ENCODE measurements around the gene CCDC92B. TPM values are rescaled to one million over a fixed set of nuclear protein-coding genes. Genes with fewer than 3 reads are reported as not detected.
"Not testable (repeated sequence)": the region's sequence is repeated elsewhere in the genome, so short reads cannot be mapped to it uniquely, and the experiment has no call there.

The CCDC92B gene
- total and polyA plus RNA-seq, 5 experiments from 2014 or later = 0.16 to 0.30 TPM; not detected in 3

DNA sequence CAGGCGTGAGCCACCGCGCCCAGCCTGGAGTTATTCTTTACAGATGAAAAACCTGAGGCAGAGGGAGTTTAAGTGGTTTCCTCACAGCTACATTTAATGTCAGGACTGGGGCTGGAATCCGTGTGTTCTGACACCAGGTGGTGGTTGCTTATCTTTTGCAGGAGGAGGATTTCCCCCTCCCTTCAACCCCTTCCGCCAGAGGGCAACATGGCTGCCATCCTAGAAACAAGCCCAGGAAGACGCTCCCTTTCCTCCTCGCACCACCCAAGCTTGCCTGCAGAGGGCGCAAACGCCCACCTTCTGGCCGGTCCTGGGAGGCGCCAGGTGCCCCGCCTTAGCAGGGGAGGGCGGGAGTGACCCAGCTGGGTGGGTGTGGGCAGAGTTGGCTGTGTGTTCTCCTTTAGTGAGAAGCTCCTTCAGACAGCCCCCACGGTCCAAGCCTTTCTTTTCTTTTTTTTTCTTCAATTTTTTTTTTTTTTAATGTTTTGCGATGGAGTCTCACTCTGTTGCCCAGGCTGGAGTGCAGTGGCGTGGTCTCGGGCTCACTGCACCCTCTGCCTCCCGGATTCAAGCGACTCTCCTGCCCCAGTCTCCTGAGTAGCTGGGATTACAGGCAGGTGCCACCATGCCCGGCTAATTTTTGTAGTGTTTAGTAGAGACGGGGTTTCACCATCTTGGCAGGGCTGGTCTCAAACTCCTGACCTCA lies 36.9 kb upstream of the CCDC92B start:
- no peaks in the 10 kb centered on the region for H3K36me3 Mint-ChIP-seq
- peak overlapping the region in 5 of 10 donors; percentile 26 to 49 (median 33) for H3K4me3 Mint-ChIP-seq
- peak; percentile 80 to 95 (median 87) for DNase-seq
- H3K4me1 Mint-ChIP-seq = peaks cover under 1 to 32% (median 9%) of the 10 kb centered on the region in 4 donors
- POLR2A ChIA-PET = interaction anchor here (0.6 to 2.2 kb wide), 9 partner anchors 8 to 98 kb away, joined by 3 to 11 read pairs (median 4); no protein-coding TSS in a partner anchor
- ATAC-seq = peak; percentile 97 to 98
- no peak overlapping the region for H3K27ac Mint-ChIP-seq
- peaks cover 0 to 4% (median 1%) of the 10 kb centered on the region in 5 donors for H3K27me3 Mint-ChIP-seq
- H3K9me3 Mint-ChIP-seq = no peaks in the 10 kb centered on the region

GRCh38 chr17:2785376-2785775 lies 35.9 kb upstream of the CCDC92B start:
- POLR2A ChIA-PET = interaction anchor here (2.2 kb wide), 1 partner anchor 29 kb away, joined by 11 read pairs; no protein-coding TSS in a partner anchor
- H3K9me3 Mint-ChIP-seq, DNase-seq, H3K27me3 Mint-ChIP-seq, H3K4me3 Mint-ChIP-seq, ATAC-seq, H3K36me3 Mint-ChIP-seq, H3K27ac Mint-ChIP-seq: not testable (repeated sequence)
- H3K4me1 Mint-ChIP-seq = peaks cover 0 to 23% (median 4%) of the 10 kb centered on the region in 4 donors

GRCh38 chr17:2784864-2785263 lies 35.4 kb upstream of the CCDC92B start:
- Mint-ChIP-seq H3K27me3 (peaks cover 0 to 4% (median 1%) of the 10 kb centered on the region in 5 donors), H3K4me1 (peaks cover 0 to 18% (median 3%) of the 10 kb centered on the region in 4 donors), H3K36me3 (no peaks in the 10 kb centered on the region), H3K27ac (no peak overlapping the region), H3K9me3 (no peaks in the 10 kb centered on the region), H3K4me3 (no peak overlapping the region)
- DNase-seq (no peak), ATAC-seq (no peak)
- POLR2A ChIA-PET = interaction anchor here (2.2 kb wide), 1 partner anchor 30 kb away, joined by 11 read pairs; no protein-coding TSS in a partner anchor

DNA sequence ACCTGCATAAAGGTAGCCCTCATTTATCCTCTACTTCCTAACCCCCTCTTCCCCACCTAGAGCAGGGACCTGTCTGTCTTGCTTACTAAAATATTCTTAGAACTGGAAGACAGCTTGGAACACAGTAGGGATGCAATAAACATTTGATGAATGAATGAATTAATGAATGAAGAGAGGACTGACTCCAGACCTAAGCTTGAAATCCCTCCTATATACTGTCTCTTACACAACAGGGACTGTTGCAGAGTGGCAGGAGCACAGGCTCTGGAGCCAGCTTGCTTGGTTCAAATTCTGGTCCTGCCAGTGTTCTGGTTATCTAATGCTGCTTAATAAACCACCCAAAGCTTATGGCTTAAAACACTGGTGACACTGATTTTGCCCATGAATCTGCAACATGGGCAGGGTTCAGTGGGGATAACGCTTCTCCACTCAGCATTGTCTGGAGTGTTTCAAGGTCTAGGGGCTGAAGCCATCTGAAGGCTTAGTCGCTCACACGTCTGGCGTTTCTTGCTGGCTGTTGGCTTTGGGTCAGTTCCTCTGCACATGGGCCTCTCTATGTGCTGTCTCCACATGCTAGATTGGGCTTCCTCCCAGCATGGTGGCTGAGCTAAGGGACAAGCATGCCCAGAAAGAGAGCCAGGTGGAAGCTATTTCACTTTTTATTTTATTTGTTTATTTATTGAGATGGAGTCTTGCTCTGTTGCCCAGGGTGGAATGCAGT lies 34.0 kb upstream of the CCDC92B start:
- Mint-ChIP-seq H3K4me3 (no peak overlapping the region), H3K9me3 (no peaks in the 10 kb centered on the region)

DNA sequence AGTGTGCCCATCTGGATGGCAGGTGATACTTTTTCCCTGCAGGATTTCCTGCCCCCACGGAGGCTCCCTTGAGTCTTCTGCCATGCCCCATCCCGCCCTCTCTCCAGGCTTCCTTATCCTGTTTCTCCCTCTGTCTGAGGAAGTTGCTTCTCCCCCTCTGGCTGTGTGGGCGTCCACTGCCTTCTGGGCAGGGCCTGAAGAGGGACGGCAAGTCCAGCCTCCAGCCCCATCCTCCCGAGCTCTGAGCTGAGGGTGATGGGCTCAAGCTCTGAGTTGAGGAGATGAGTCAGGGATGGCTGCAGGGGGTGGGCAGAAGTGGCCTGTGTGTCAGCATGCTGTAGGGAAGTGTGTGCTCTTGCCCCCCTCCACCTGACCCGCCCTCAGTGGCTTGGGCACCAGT lies 32.6 kb upstream of the CCDC92B start:
- DNase-seq = no peak
- POLR2A ChIA-PET = no interaction called here
- ATAC-seq = no peak
- Mint-ChIP-seq H3K27ac (no peak overlapping the region), H3K9me3 (no peaks in the 10 kb centered on the region), H3K27me3 (peaks cover under 1 to 20% (median 6%) of the 10 kb centered on the region in 5 donors), H3K4me3 (no peak overlapping the region), H3K4me1 (peaks cover under 1 to 10% (median 5%) of the 10 kb centered on the region in 4 donors), H3K36me3 (no peaks in the 10 kb centered on the region)

More for the DNA sequence above, 34.0 kb upstream of the CCDC92B start:
- H3K36me3 Mint-ChIP-seq = no peaks in the 10 kb centered on the region
- ATAC-seq (no peak), DNase-seq (no peak)
- peaks cover 0 to 9% (median 4%) of the 10 kb centered on the region in 5 donors for H3K27me3 Mint-ChIP-seq
- H3K27ac Mint-ChIP-seq = no peak overlapping the region
- POLR2A ChIA-PET = no interaction called here
- H3K4me1 Mint-ChIP-seq = peaks cover 0 to 13% (median 3%) of the 10 kb centered on the region in 4 donors

DNA sequence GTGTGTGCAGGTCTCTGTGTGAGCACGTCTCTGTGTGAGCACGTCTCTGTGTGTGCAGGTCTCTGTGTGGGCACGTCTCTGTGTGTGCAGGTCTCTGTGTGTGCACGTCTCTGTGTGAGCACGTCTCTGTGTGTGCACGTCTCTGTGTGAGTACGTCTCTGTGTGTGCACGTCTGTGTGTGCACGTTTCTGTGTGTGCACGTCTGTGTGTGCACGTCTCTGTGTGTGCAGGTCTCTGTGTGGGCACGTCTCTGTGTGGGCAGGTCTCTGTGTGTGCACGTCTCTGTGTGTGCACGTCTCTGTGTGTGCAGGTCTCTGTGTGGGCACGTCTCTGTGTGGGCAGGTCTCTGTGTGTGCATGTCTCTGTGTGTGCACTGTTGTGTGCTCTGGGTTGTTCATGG lies 32.1 kb upstream of the CCDC92B start:
- H3K4me3 Mint-ChIP-seq, DNase-seq, H3K36me3 Mint-ChIP-seq, ATAC-seq, H3K9me3 Mint-ChIP-seq, H3K27ac Mint-ChIP-seq, POLR2A ChIA-PET: not testable (repeated sequence)
- H3K27me3 Mint-ChIP-seq = peaks cover 4 to 23% (median 9%) of the 10 kb centered on the region in 5 donors
- peaks cover 4 to 13% (median 8%) of the 10 kb centered on the region in 4 donors for H3K4me1 Mint-ChIP-seq

GRCh38 chr17:2780931-2781454 lies 31.5 kb upstream of the CCDC92B start:
- ATAC-seq (no peak), DNase-seq (no peak)
- peaks cover 5 to 9% (median 7%) of the 10 kb centered on the region in 4 donors for H3K4me1 Mint-ChIP-seq
- no peak overlapping the region for H3K27ac Mint-ChIP-seq
- H3K9me3 Mint-ChIP-seq = no peaks in the 10 kb centered on the region
- H3K27me3 Mint-ChIP-seq = peaks cover 4 to 27% (median 10%) of the 10 kb centered on the region in 5 donors
- no peaks in the 10 kb centered on the region for H3K36me3 Mint-ChIP-seq
- POLR2A ChIA-PET = no interaction called here
- no peak overlapping the region for H3K4me3 Mint-ChIP-seq

- ATAC-seq (no peak), DNase-seq (no peak)
- Mint-ChIP-seq H3K4me3 (no peak overlapping the region), H3K4me1 (peaks cover 4 to 12% (median 9%) of the 10 kb centered on the region in 4 donors), H3K9me3 (no peaks in the 10 kb centered on the region), H3K27ac (no peak overlapping the region), H3K36me3 (no peaks in the 10 kb centered on the region), H3K27me3 (peaks cover 8 to 34% (median 17%) of the 10 kb centered on the region in 5 donors)
- POLR2A ChIA-PET = no interaction called here
Observed at GRCh38 chr17:2780256-2780655, 30.8 kb upstream of the CCDC92B start.

- Mint-ChIP-seq H3K27ac (no peak overlapping the region), H3K9me3 (no peaks in the 10 kb centered on the region), H3K4me3 (no peak overlapping the region), H3K4me1 (peaks cover 6 to 16% (median 9%) of the 10 kb centered on the region in 4 donors), H3K27me3 (peaks cover 12 to 42% (median 21%) of the 10 kb centered on the region in 5 donors), H3K36me3 (no peaks in the 10 kb centered on the region)
- DNase-seq = no peak
- POLR2A ChIA-PET = no interaction called here
- no peak for ATAC-seq
Observed at GRCh38 chr17:2779545-2779944, 30.1 kb upstream of the CCDC92B start.

- Mint-ChIP-seq H3K36me3 (no peaks in the 10 kb centered on the region), H3K4me1 (peaks cover 6 to 16% (median 9%) of the 10 kb centered on the region in 4 donors), H3K27me3 (peaks cover 17 to 51% (median 26%) of the 10 kb centered on the region in 5 donors), H3K9me3 (no peaks in the 10 kb centered on the region), H3K27ac (no peak overlapping the region), H3K4me3 (no peak overlapping the region)
- POLR2A ChIA-PET = no interaction called here
- ATAC-seq = no peak
- no peak for DNase-seq
Observed at GRCh38 chr17:2778489-2778888, 29.0 kb upstream of the CCDC92B start.

GRCh38 chr17:2777242-2777867 lies 27.9 kb upstream of the CCDC92B start:
- Mint-ChIP-seq H3K27me3 (peaks cover 26 to 60% (median 35%) of the 10 kb centered on the region in 5 donors), H3K9me3 (no peaks in the 10 kb centered on the region), H3K36me3 (no peaks in the 10 kb centered on the region), H3K4me1 (peaks cover 6 to 16% (median 10%) of the 10 kb centered on the region in 4 donors), H3K27ac (peak overlapping the region in 2 of 10 donors; percentile 29 to 55), H3K4me3 (peak overlapping the region in 9 of 10 donors; percentile 26 to 74 (median 55))
- POLR2A ChIA-PET = interaction anchor here (0.6 kb wide), 1 partner anchor 12 kb away, joined by 3 read pairs; no protein-coding TSS in a partner anchor
- DNase-seq = no peak
- ATAC-seq = no peak

GRCh38 chr17:2776589-2777241 lies 27.3 kb upstream of the CCDC92B start:
- POLR2A ChIA-PET = interaction anchor here (0.6 kb wide), 1 partner anchor 9 kb away, joined by 5 read pairs; no protein-coding TSS in a partner anchor
- H3K4me3 Mint-ChIP-seq = peak overlapping the region; percentile 26 to 74 (median 54)
- peaks cover 6 to 16% (median 10%) of the 10 kb centered on the region in 4 donors for H3K4me1 Mint-ChIP-seq
- ATAC-seq (peak; percentile 52 to 74), DNase-seq (no peak)
- peak overlapping the region in 2 of 10 donors; percentile 29 to 55 for H3K27ac Mint-ChIP-seq
- no peaks in the 10 kb centered on the region for H3K9me3 Mint-ChIP-seq
- H3K27me3 Mint-ChIP-seq = peaks cover 26 to 60% (median 35%) of the 10 kb centered on the region in 5 donors
- H3K36me3 Mint-ChIP-seq = no peaks in the 10 kb centered on the region
